ENCODE results near the gene RER1. TPM values are rescaled to one million over a fixed set of nuclear protein-coding genes. Genes with fewer than 3 reads are reported as not detected.

Gene RER1
- total RNA-seq, 1 experiment from 2014 or later = 141 TPM

- Histone ChIP-seq H3K27me3 (replicated peaks; ENCODE audit: control insufficient read depth, insufficient read depth, low read length) (no peaks in the 10 kb centered on the region; the same call in 1 of the 2 replicates), H3K9me3 (no peaks in the 10 kb centered on the region), H3K36me3 (ENCODE audit: control insufficient read depth, insufficient read depth, low read length) (no peaks in the 10 kb centered on the region), H3K4me3 (ENCODE audit: low read depth, low read length) (no peak overlapping the region), H3K4me1 (no peaks in the 10 kb centered on the region)
- peaks cover 9% of the 10 kb centered on the region for H3K27me3 Mint-ChIP-seq (ENCODE audit: insufficient read depth, unreplicated experiment)
- POLR2A ChIA-PET = no interaction called here
- CTCF ChIA-PET = no interaction called here
- H3K27ac Mint-ChIP-seq (ENCODE audit: unreplicated experiment) = no peak overlapping the region
- no TSS peak for BruUV-seq (replicated peaks)
- peaks cover 8% of the 10 kb centered on the region for H3K36me3 Mint-ChIP-seq (ENCODE audit: insufficient read depth, unreplicated experiment)
- no peak for DNase-seq
- H3K4me1 Mint-ChIP-seq (ENCODE audit: low read depth, unreplicated experiment) = no peaks in the 10 kb centered on the region
- intact Hi-C loops (cut with micrococcal nuclease; ENCODE audit: unreplicated experiment) = no loop called here
- no peak overlapping the region for H3K4me3 Mint-ChIP-seq (ENCODE audit: unreplicated experiment)
- no peaks in the 10 kb centered on the region for H3K9me3 Mint-ChIP-seq (ENCODE audit: unreplicated experiment)
- TF ChIP-seq CTCF (IDR thresholded peaks at IDR 0.05; ENCODE audit: insufficient read depth in 1 of 2, low read depth in 1 of 2, low read length in 1 of 2, severe bottlenecking in 1 of 2, unreplicated experiment in 1 of 2) = no peak
Observed at GRCh38 chr1:2422523-2422922, 30.9 kb downstream of the RER1 start.

DNA sequence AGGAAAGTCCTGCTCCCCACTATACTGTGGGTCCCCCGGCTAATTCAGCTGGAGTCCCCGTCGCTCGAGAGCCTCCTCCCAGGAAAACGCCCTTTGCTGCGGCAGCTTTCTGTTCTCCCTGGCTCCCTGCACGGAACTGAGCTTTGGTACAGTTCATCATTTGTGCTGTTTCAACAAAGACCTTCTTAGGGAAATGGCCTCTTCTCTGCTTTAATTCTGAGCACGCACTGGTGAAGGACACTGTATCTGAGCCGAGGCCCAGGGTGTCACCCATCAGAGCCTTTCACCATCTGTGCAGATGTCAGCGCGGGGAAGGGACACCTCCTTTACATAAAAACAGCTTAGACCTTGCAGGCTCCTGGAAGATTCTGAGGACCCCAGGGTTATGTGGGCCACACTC lies 34.3 kb downstream of the RER1 start:
- BruUV-seq (replicated peaks) = no TSS peak
- Mint-ChIP-seq H3K36me3 (ENCODE audit: insufficient read depth, unreplicated experiment) (no peaks in the 10 kb centered on the region), H3K27me3 (ENCODE audit: insufficient read depth, unreplicated experiment) (no peaks in the 10 kb centered on the region), H3K9me3 (ENCODE audit: unreplicated experiment) (no peaks in the 10 kb centered on the region), H3K4me1 (ENCODE audit: low read depth, unreplicated experiment) (no peaks in the 10 kb centered on the region), H3K4me3 (ENCODE audit: unreplicated experiment) (no peak overlapping the region), H3K27ac (ENCODE audit: unreplicated experiment) (no peak overlapping the region)
- POLR2A ChIA-PET = no interaction called here
- no peaks in the 10 kb centered on the region; the same call in 1 of the 2 replicates for H3K27me3 ChIP-seq (replicated peaks; ENCODE audit: control insufficient read depth, insufficient read depth, low read length)
- CTCF ChIA-PET = no interaction called here
- peaks cover 4% of the 10 kb centered on the region; the same call in 1 of the 2 replicates for H3K9me3 ChIP-seq
- H3K4me3 ChIP-seq (ENCODE audit: low read depth, low read length) = no peak overlapping the region
- H3K36me3 ChIP-seq (ENCODE audit: control insufficient read depth, insufficient read depth, low read length) = no peaks in the 10 kb centered on the region
- no peak for DNase-seq
- intact Hi-C loops (cut with micrococcal nuclease; ENCODE audit: unreplicated experiment) = no loop called here
- TF ChIP-seq CTCF (IDR thresholded peaks at IDR 0.05; ENCODE audit: insufficient read depth in 1 of 2, low read depth in 1 of 2, low read length in 1 of 2, severe bottlenecking in 1 of 2, unreplicated experiment in 1 of 2) = no peak
- H3K4me1 ChIP-seq = no peaks in the 10 kb centered on the region

DNA sequence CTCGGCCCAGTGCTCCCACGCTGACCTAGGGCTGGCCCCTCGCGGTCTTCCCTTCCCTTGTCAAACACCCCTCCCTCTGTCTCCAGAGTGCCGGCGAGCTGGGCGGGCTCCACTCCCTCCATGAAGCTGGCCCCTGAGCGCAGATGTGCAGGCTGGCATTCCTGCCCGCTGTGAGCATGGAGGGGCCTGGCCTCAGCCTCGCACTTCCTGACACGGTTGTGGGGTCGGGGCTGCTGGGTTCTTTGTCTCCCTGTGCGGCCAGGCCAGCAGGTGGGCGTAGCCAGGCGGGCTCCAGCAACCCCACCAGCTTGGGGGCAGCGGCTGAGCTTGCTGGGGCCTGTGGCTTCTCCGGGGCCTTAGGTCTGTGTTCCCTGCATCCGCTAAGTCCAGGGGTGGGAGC lies 34.9 kb downstream of the RER1 start:
- Histone ChIP-seq H3K4me1 (no peaks in the 10 kb centered on the region), H3K4me3 (ENCODE audit: low read depth, low read length) (no peak overlapping the region), H3K9me3 (peaks cover 4% of the 10 kb centered on the region; the same call in 1 of the 2 replicates), H3K27me3 (replicated peaks; ENCODE audit: control insufficient read depth, insufficient read depth, low read length) (no peaks in the 10 kb centered on the region; the same call in 1 of the 2 replicates), H3K36me3 (ENCODE audit: control insufficient read depth, insufficient read depth, low read length) (no peaks in the 10 kb centered on the region)
- DNase-seq = no peak
- H3K36me3 Mint-ChIP-seq (ENCODE audit: insufficient read depth, unreplicated experiment) = no peaks in the 10 kb centered on the region
- no peak for TF ChIP-seq CTCF (IDR thresholded peaks at IDR 0.05; ENCODE audit: insufficient read depth in 1 of 2, low read depth in 1 of 2, low read length in 1 of 2, severe bottlenecking in 1 of 2, unreplicated experiment in 1 of 2)
- no peak overlapping the region for H3K4me3 Mint-ChIP-seq (ENCODE audit: unreplicated experiment)
- POLR2A ChIA-PET = no interaction called here
- intact Hi-C loops (cut with micrococcal nuclease; ENCODE audit: unreplicated experiment) = no loop called here
- BruUV-seq (replicated peaks) = no TSS peak
- H3K4me1 Mint-ChIP-seq (ENCODE audit: low read depth, unreplicated experiment) = no peaks in the 10 kb centered on the region
- H3K27me3 Mint-ChIP-seq (ENCODE audit: insufficient read depth, unreplicated experiment) = no peaks in the 10 kb centered on the region
- CTCF ChIA-PET = no interaction called here
- H3K27ac Mint-ChIP-seq (ENCODE audit: unreplicated experiment) = no peak overlapping the region
- no peaks in the 10 kb centered on the region for H3K9me3 Mint-ChIP-seq (ENCODE audit: unreplicated experiment)

All from Caco-2 (cell line).